Stimulated activated naive B cell treated with anti-CD40 and anti-IgM and Interleukin-4, amounts not matched to agents 10 μg/mL and 1 μg/mL and 100 μg/mL, for 72 hours (primary cell): Measurements from ENCODE around the gene DHDH.

ENCODE experiments used
- ATAC-seq, 2 donors: fragments of 150-1000 bp; cut with Tn5 transposase; replicated peaks; 2 replicates each; pipeline ENCODE4 v1.10.0; 2021; ENCODE audit warnings: moderate library complexity in 1 of 2
- DNase-seq: peaks from one replicate; pipeline ENCODE4 v3.0.0; 2021
- H3K27ac Mint-ChIP-seq: one replicate; pipeline ENCODE4 v1.8.0; 2022; ENCODE audit warnings: mild to moderate bottlenecking, mixed read lengths
- H3K27me3 Mint-ChIP-seq, 2 donors: one replicate each; pipeline ENCODE4 v1.8.0; 2022; ENCODE audit warnings: mixed read lengths in 2 of 2
- H3K36me3 Mint-ChIP-seq, 2 donors: one replicate each; pipeline ENCODE4 v1.8.0; 2022; ENCODE audit warnings: mixed read lengths in 2 of 2, mild to moderate bottlenecking in 1 of 2
- H3K4me1 Mint-ChIP-seq, 2 donors: one replicate each; pipeline ENCODE4 v1.8.0; 2022; ENCODE audit warnings: mixed read lengths in 2 of 2, mild to moderate bottlenecking in 1 of 2
- H3K4me3 Mint-ChIP-seq, 2 donors: one replicate each; pipeline ENCODE4 v1.8.0; 2022; ENCODE audit warnings: mild to moderate bottlenecking in 2 of 2, mixed read lengths in 2 of 2, moderate library complexity in 1 of 2
- H3K9me3 Mint-ChIP-seq, 2 donors: one replicate each; pipeline ENCODE4 v1.8.0; 2022; ENCODE audit warnings: mixed read lengths in 2 of 2, mild to moderate bottlenecking in 1 of 2

Gene DHDH

GRCh38 chr19:48962029-48962848 lies 28.7 kb downstream of the DHDH start:
- ATAC-seq (peak; percentile 49 to 56), DNase-seq (peak; percentile 62)
- H3K36me3 Mint-ChIP-seq, result peaks cover 44 to 62% of the 10 kb centered on the region in 2 donors
- H3K4me1 Mint-ChIP-seq, result peaks cover 45 to 77% of the 10 kb centered on the region in 2 donors
- peak overlapping the region; percentile 99 for H3K27ac Mint-ChIP-seq
- H3K4me3 Mint-ChIP-seq, result peak overlapping the region; percentile 99
- H3K27me3 Mint-ChIP-seq, result no peaks in the 10 kb centered on the region
- H3K9me3 Mint-ChIP-seq, result peaks cover 0 to 5% of the 10 kb centered on the region in 2 donors

DNA sequence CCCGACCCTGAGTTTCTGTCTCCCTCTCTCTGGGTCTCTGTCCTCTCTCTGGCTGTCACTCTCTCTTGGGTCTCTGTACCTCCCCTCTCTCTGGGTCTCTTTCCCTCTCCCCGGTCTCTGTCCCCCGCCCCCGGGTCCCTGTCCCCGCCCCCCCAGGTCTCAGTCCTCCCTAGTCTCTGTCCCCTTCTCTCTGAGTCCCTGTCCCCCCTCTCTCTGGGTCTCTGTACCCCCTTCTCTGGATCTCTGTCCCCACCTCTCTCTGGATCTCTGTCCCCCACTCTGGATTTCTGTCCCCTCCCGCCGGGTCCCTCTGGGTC lies 29.3 kb downstream of the DHDH start:
- peaks cover 50 to 79% of the 10 kb centered on the region in 2 donors for H3K4me1 Mint-ChIP-seq
- ATAC-seq, result no peak
- peaks cover 49 to 63% of the 10 kb centered on the region in 2 donors for H3K36me3 Mint-ChIP-seq
- H3K27ac Mint-ChIP-seq, result peak overlapping the region; percentile 99
- no peak for DNase-seq
- H3K4me3 Mint-ChIP-seq, result peak overlapping the region; percentile 99
- peaks cover 0 to 5% of the 10 kb centered on the region in 2 donors for H3K9me3 Mint-ChIP-seq
- H3K27me3 Mint-ChIP-seq, result no peaks in the 10 kb centered on the region

DNA sequence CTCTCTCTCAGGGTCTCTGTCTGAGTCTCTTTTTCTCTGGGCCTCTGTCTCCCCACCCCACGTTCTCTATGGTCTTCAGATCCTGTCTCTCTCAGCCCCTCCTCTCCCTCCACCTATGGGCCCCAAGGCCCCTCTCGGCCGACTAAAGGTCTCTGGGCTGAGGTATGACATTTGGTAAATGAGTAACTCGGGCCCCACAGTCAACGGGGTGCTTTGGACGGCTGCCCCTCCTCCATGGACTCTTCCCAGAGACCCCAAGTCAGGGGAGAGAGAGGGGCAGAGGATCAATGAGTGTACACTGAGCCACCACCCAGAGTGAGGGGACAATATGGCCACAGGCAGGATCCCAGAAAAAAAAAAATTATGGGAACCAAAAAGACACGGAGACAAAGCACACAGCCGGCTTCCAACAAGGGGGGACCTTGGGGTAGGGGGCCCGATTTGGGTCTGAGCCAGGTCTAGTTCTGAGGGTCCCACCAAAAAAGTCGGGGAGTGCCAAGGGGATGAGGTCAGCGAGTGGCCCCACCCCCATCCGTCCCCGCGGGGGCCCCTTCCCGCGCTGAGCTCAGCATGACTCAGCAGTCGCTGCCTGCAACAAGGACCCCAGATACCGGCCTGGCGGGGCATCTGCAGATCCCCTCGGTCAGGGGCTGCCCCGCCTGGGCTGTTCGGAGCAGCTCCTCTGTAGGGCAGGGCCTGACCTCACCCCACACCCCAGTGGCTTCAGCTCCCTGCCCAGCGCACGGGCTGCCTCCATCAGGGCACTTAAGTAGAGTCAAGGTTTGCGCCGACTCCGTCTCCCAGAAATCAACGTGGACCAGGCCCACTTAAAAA lies 30.1 kb downstream of the DHDH start:
- H3K36me3 Mint-ChIP-seq, result peaks cover 47 to 62% of the 10 kb centered on the region in 2 donors
- H3K27ac Mint-ChIP-seq, result peak overlapping the region; percentile 99
- H3K27me3 Mint-ChIP-seq, result no peaks in the 10 kb centered on the region
- peaks cover 57 to 84% of the 10 kb centered on the region in 2 donors for H3K4me1 Mint-ChIP-seq
- H3K9me3 Mint-ChIP-seq, result peaks cover 0 to 5% of the 10 kb centered on the region in 2 donors
- ATAC-seq (peak; percentile 28 to 29), DNase-seq (peak; percentile 62)
- peak overlapping the region; percentile 99 for H3K4me3 Mint-ChIP-seq

DNA sequence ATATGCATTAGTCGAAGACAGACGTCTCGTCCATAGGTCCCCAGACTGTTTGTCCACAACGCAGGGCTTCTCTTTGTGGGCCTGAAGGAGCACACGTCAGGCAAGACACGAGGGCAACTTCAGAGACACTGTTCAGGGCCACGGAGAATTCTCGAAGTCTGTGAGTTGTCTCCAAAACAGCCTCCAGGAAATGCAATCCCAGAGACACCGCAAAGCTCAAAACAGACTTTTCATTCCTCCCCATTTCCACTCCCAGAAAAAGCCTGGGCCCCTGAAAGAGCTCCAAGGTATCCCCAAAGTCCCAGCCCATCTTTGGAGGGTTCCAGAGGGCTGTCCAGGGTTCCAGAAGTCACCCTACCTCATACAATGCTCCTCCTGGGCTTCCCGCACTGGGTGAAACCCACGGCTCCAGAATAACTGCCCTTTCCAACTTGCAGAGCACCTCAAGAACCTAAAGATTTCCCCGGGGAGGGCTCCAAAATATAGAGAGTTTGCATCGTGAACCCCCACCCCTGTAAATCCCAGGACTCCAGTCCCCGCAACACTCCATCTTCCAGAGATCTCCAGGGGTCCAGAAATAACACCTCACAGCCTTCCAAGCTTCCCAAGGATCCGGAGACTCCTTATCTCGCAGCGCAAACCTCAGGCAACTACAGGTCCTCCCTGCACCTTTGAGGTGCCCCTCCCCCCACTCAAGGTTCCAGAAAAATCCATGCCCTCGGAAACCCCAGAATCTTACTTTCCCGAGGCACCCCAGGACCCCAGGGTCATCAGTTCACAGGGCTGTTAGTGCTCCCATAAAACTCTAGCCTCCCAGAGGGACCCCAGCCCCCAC lies 30.9 kb downstream of the DHDH start:
- peaks cover 50 to 62% of the 10 kb centered on the region in 2 donors for H3K36me3 Mint-ChIP-seq
- no peak for DNase-seq
- H3K9me3 Mint-ChIP-seq, result peaks cover 0 to 5% of the 10 kb centered on the region in 2 donors
- peak overlapping the region; percentile 99 for H3K4me3 Mint-ChIP-seq
- H3K4me1 Mint-ChIP-seq, result peaks cover 55 to 82% of the 10 kb centered on the region in 2 donors
- no peaks in the 10 kb centered on the region for H3K27me3 Mint-ChIP-seq
- no peak for ATAC-seq
- H3K27ac Mint-ChIP-seq, result peak overlapping the region; percentile 99

GRCh38 chr19:48965040-48965805 lies 31.7 kb downstream of the DHDH start, which contains the start of gene FTL:
Gene FTL (plus strand): TSS chr19:48965309. CDS start chr19:48965508, 199 bp downstream.
- H3K4me3 Mint-ChIP-seq, result peak within 1 kb of the TSS; percentile 99
- no peaks in the 10 kb centered on the region for H3K27me3 Mint-ChIP-seq
- DNase-seq, result peak; percentile 93
- H3K27ac Mint-ChIP-seq, result peak within 1 kb of the TSS; percentile 99
- ATAC-seq, result peak; percentile 74 to 75
- peaks cover 0 to 5% of the 10 kb centered on the region in 2 donors for H3K9me3 Mint-ChIP-seq
- H3K36me3 Mint-ChIP-seq, result peaks cover 53 to 67% of the 10 kb centered on the region in 2 donors
- peaks cover 55 to 83% of the 10 kb centered on the region in 2 donors for H3K4me1 Mint-ChIP-seq

DNA sequence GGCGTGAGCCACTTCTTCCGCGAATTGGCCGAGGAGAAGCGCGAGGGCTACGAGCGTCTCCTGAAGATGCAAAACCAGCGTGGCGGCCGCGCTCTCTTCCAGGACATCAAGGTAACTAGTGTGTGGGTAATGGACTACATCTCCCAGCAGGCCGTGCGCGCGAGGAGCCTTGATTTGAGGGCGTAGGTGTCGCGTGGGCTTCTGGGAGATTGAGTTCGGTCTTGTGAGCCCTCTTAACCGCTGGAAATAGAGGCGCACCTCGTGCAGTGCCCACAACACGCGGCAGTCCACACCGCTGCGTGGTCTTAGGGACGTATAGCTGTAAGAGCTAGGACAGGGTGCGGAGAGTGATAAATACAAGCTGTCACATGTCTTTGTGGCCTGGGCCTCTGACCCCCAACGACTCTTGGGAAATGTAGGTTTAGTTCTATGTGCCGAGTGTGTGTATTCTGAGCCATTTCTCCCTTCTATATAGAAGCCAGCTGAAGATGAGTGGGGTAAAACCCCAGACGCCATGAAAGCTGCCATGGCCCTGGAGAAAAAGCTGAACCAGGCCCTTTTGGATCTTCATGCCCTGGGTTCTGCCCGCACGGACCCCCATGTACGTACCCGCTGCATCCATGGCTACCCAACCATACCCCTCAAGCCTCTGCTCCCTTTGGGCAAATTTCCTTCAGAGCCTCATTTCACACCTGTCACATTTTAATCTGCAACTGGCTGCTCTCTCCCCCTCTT lies 32.5 kb downstream of the DHDH start:
- DNase-seq (peak; percentile 81), ATAC-seq (peak; percentile 55 to 59)
- Mint-ChIP-seq H3K4me1 (peaks cover 56 to 88% of the 10 kb centered on the region in 2 donors), H3K9me3 (peaks cover 0 to 4% of the 10 kb centered on the region in 2 donors), H3K27ac (peak overlapping the region; percentile 99), H3K4me3 (peak overlapping the region; percentile 99), H3K27me3 (no peaks in the 10 kb centered on the region), H3K36me3 (peaks cover 54 to 63% of the 10 kb centered on the region in 2 donors)

DNA sequence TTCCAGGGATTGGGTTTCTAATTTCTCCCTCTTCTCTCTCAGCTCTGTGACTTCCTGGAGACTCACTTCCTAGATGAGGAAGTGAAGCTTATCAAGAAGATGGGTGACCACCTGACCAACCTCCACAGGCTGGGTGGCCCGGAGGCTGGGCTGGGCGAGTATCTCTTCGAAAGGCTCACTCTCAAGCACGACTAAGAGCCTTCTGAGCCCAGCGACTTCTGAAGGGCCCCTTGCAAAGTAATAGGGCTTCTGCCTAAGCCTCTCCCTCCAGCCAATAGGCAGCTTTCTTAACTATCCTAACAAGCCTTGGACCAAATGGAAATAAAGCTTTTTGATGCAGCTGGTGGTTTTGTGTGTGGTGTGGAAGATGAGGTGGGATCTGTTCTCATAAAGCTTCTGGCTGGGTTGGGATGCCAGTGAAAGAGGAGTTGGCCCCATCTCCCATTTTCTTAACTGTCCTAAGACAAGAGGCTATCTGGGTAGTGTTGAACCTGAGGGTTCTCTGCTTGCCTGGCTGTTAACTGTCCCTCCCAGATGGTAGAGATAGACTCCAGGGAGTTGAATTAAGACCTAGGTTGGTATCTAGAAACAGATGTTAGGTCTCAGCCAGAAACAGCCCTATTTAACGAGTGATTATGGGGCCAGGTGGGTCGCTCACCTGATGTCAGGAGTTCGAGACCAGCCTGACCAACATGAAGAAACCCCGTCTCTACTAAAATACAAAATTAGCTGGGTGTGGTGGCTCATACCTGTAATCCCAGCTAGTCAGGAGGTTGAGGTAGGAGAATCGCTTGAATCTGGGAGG lies 33.2 kb downstream of the DHDH start:
- ATAC-seq (no peak), DNase-seq (no peak)
- Mint-ChIP-seq H3K4me3 (peak overlapping the region; percentile 99), H3K27ac (peak overlapping the region; percentile 99), H3K4me1 (peaks cover 54 to 82% of the 10 kb centered on the region in 2 donors), H3K36me3 (peaks cover 51 to 58% of the 10 kb centered on the region in 2 donors), H3K27me3 (no peaks in the 10 kb centered on the region), H3K9me3 (peaks cover 0 to 3% of the 10 kb centered on the region in 2 donors)

DNA sequence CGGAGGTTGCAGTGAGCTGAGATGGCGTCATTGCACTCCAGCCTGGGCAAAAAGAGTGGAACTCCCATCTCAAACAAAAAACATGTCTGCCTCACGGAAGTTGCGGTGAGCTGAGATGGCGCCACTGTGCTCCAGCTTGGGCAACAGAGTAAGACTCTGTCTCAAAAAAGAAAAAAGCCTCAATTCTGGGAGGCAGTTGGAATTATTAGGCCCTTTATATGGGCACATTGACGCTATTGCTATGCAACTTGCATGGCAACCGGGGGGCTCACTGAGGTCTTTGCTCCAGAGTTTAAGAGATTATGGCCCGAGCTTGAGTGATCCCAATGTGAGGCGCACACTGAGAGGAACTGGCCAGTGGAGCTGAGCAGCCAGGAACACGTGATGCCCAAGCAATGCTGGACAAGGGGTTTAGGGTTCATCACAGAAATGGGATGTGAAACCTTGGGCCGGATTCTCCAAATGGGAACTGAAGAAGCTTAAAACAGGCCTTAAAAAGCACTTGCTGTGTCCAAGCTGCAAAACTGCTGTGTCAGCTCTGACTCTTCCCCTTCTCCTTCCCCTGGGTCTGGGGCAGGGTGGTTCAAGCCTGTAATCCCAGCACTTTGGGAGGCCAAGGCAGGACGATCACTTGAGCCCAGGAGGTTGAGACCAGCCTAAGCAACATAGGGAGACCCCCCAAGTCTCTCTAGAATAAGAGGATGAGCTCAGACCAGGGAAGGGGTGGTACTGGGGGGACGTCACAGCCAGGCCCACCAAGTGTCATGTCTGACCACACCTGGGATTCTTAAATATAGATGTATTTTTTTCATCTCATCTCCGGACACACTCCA lies 34.1 kb downstream of the DHDH start:
- no peak for DNase-seq
- ATAC-seq, result no peak
- peaks cover 46 to 74% of the 10 kb centered on the region in 2 donors for H3K4me1 Mint-ChIP-seq
- peak overlapping the region; percentile 99 for H3K27ac Mint-ChIP-seq
- H3K9me3 Mint-ChIP-seq, result peaks cover 0 to 3% of the 10 kb centered on the region in 2 donors
- H3K27me3 Mint-ChIP-seq, result no peaks in the 10 kb centered on the region
- H3K36me3 Mint-ChIP-seq, result peaks cover 47 to 52% of the 10 kb centered on the region in 2 donors
- peak overlapping the region; percentile 99 for H3K4me3 Mint-ChIP-seq

- H3K9me3 Mint-ChIP-seq, result peaks cover 0 to 3% of the 10 kb centered on the region in 2 donors
- peak overlapping the region in 1 of 2 donors; percentile 14 for H3K4me3 Mint-ChIP-seq
- no peak for ATAC-seq
These were observed 34.7 kb downstream of the DHDH start for GRCh38 chr19:48968179-48968661.

GRCh38 chr19:48968813-48969218 lies 35.3 kb downstream of the DHDH start:
- Mint-ChIP-seq H3K36me3 (peaks cover 51 to 57% of the 10 kb centered on the region in 2 donors), H3K4me3 (no peak overlapping the region), H3K27me3 (no peaks in the 10 kb centered on the region), H3K9me3 (peaks cover 0 to 3% of the 10 kb centered on the region in 2 donors), H3K4me1 (peaks cover 38 to 62% of the 10 kb centered on the region in 2 donors), H3K27ac (peak overlapping the region; percentile 47)
- ATAC-seq (no peak), DNase-seq (no peak)

More at GRCh38 chr19:48968179-48968661, 34.7 kb downstream of the DHDH start:
- DNase-seq, result no peak
- peaks cover 42 to 68% of the 10 kb centered on the region in 2 donors for H3K4me1 Mint-ChIP-seq
- H3K27me3 Mint-ChIP-seq, result no peaks in the 10 kb centered on the region
- H3K36me3 Mint-ChIP-seq, result peaks cover 51 to 57% of the 10 kb centered on the region in 2 donors
- peak overlapping the region; percentile 99 for H3K27ac Mint-ChIP-seq
